HCT116 (cell line): Measurements from ENCODE around the gene GABRA5. TPM values are rescaled to one million over a fixed set of nuclear protein-coding genes. Genes with fewer than 3 reads are reported as not detected.
A peak's percentile ranks its signal among the peaks of the same experiment; 100 is the strongest.

Source experiments
- ATAC-seq: fragments of 200-7000 bp; cut with Tn5 transposase; 2 replicates; pipeline ENCODE4 v1.9.1; 2020; ENCODE audit warnings: mild to moderate bottlenecking, moderate library complexity
- BruUV-seq: library from RNA; stranded (reverse); fragments of 400-500 nt; replicated peaks from 2 replicates; lab custom pipeline; 2021; lab: Mats Ljungman, UMichigan
- CTCF ChIA-PET: fragments of 300-600 bp; sonication (Branson Sonifier 250); formaldehyde crosslinking; loops from one replicate; lab custom pipeline; 2021; ENCODE audit warnings: antibody characterized with exemption; lab: Charles Lee
- POLR2A ChIA-PET: fragments of 300-600, 350-600 bp; sonication (Branson Sonifier 250); formaldehyde crosslinking; loops from one replicate; lab custom pipeline; 2021; ENCODE audit warnings: antibody characterized with exemption; lab: Charles Lee
- RAD21 ChIA-PET, 2 experiments: fragments of 300-600 bp; sonication (Branson Sonifier 250); formaldehyde crosslinking; loops; one replicate each; lab custom pipeline; 2023; ENCODE audit warnings: low total read pairs in 2 of 2; ENCODE audit not compliant: uncharacterized antibody in 2 of 2, unreplicated experiment in 2 of 2, low non-redundant PET in 1 of 2; lab: Charles Lee
- DNase-seq: peaks from one replicate; pipeline ENCODE4 v3.0.0-alpha.2; 2010; ENCODE audit warnings: low read depth, low spot score
- H2AFZ ChIP-seq: fragments of 200-600 bp; shearing (Covaris generic), sonication (generic); 2 replicates; pipeline ENCODE4 v1.6.1; 2017; ENCODE audit warnings: low read depth, mixed run types, mixed read lengths, antibody characterized with exemption, low read length; ENCODE audit not compliant: poor library complexity, severe bottlenecking
- H3K27ac ChIP-seq: 2 replicates; pipeline ENCODE4 v1.5.1; 2012; ENCODE audit warnings: low read depth, low read length
- H3K27me3 ChIP-seq: fragments of 200-600 bp; sonication (generic); 2 replicates; pipeline ENCODE4 v1.6.1; 2016; ENCODE audit warnings: mixed run types, low read length, mixed read lengths; ENCODE audit not compliant: insufficient read depth
- H3K36me3 ChIP-seq, 2 experiments: fragments of 200-500 bp in 1 of 2; fragments of 200-600 bp in 1 of 2; sonication (Bioruptor generic) in 1 of 2; sonication (generic) in 1 of 2; 2 replicates each; pipeline versions ENCODE4 v1.5.1 to v1.6.1; 2014 to 2016; ENCODE audit warnings: low read length in 2 of 2, inconsistent platforms in 1 of 2, mixed read lengths in 1 of 2, mixed run types in 1 of 2; ENCODE audit not compliant: insufficient read depth in 2 of 2, control insufficient read depth in 1 of 2
- H3K4me1 ChIP-seq, 2 experiments: fragments of 200-600 bp in 1 of 2; sonication (generic) in 1 of 2; 2 replicates each; pipeline versions ENCODE4 v1.5.1 to v1.6.1; 2012 to 2017; ENCODE audit warnings: low read length in 2 of 2, inconsistent platforms in 1 of 2, mild to moderate bottlenecking in 1 of 2, mixed read lengths in 1 of 2, mixed run types in 1 of 2, moderate library complexity in 1 of 2; ENCODE audit not compliant: insufficient read depth in 2 of 2, control insufficient read depth in 1 of 2
- H3K4me2 ChIP-seq: fragments of 200-600 bp; sonication (generic); 2 replicates; pipeline ENCODE4 v1.6.1; 2017; ENCODE audit warnings: mixed run types, low read length, mixed read lengths
- H3K4me3 ChIP-seq, 2 experiments: fragments of 200-600 bp in 1 of 2; sonication (generic) in 1 of 2; replicated peaks in 1 of 2; 2 replicates each; pipeline ENCODE4 v1.5.1; 2011 to 2016; ENCODE audit warnings: low read length in 2 of 2, control low read depth in 1 of 2, low read depth in 1 of 2, mild to moderate bottlenecking in 1 of 2, mixed read lengths in 1 of 2, mixed run types in 1 of 2
- H3K79me2 ChIP-seq: fragments of 200-600 bp; sonication (generic); 2 replicates; pipeline ENCODE4 v1.6.1; 2017; ENCODE audit warnings: mild to moderate bottlenecking, mixed run types, low read length, moderate library complexity, mixed read lengths; ENCODE audit not compliant: insufficient read depth
- H3K9ac ChIP-seq: fragments of 200-600 bp; sonication (generic); 2 replicates; pipeline ENCODE4 v1.6.1; 2016; ENCODE audit warnings: low read length, mixed read lengths
- H3K9me2 ChIP-seq: fragments of 200-600 bp; sonication (generic), shearing (Covaris generic); 2 replicates; pipeline ENCODE4 v1.6.1; 2017; ENCODE audit warnings: mixed run types, mild to moderate bottlenecking, moderate library complexity; ENCODE audit not compliant: insufficient read depth
- H3K9me3 ChIP-seq, 2 experiments: fragments of 200-500 bp in 1 of 2; fragments of 200-600 bp in 1 of 2; sonication (Bioruptor generic) in 1 of 2; sonication (generic) in 1 of 2; 2 replicates each; pipeline ENCODE4 v1.6.1; 2014 to 2017; ENCODE audit warnings: low read length in 2 of 2, mixed read lengths in 2 of 2, inconsistent platforms in 1 of 2, low read depth in 1 of 2, mild to moderate bottlenecking in 1 of 2, mixed run types in 1 of 2, moderate library complexity in 1 of 2; ENCODE audit not compliant: control insufficient read depth in 1 of 2, insufficient read depth in 1 of 2
- H4K20me1 ChIP-seq: fragments of 200-600 bp; sonication (generic), shearing (Covaris generic); 2 replicates; pipeline ENCODE4 v1.6.1; 2017; ENCODE audit warnings: mixed run types, mild to moderate bottlenecking, moderate library complexity; ENCODE audit not compliant: insufficient read depth
- EZH2phosphoT487 ChIP-seq: fragments of 200-600 bp; IDR thresholded peaks from 2 replicates; pipeline ENCODE4 v1.6.1; 2018; ENCODE audit warnings: antibody characterized with exemption, borderline replicate concordance
- TCF7L2 ChIP-seq: IDR thresholded peaks from 2 replicates; pipeline ENCODE4 v1.7.0; 2011; ENCODE audit warnings: borderline replicate concordance, inconsistent platforms; ENCODE audit not compliant: insufficient read depth, insufficient read length; ENCODE audit errors: extremely low read depth
- intact Hi-C: fragments of 100-400 bp; cut with micrococcal nuclease; formaldehyde crosslinking; loops from 2 replicates; pipeline ENCODE4 v1.10.0; 2022
- total RNA-seq: library from RNA; stranded (reverse); gene quantifications from one replicate; pipeline ENCODE4 v1.2.1, GENCODE V29; 2021; ENCODE audit not compliant: unreplicated experiment
- TF ChIP-seq, protein P1 (sequence below), 3 experiments: fragments of 200-600 bp in 1 of 3; sonication (generic) in 1 of 3; IDR thresholded peaks in 2 of 3; conservative IDR thresholded peaks in 1 of 3; 2 replicates each; pipeline ENCODE4 v1.5.1; 2012 to 2017; ENCODE audit warnings: low read depth in 2 of 3, low read length in 2 of 3, antibody characterized with exemption in 1 of 3, borderline replicate concordance in 1 of 3, control low read depth in 1 of 3, mild to moderate bottlenecking in 1 of 3, mixed read lengths in 1 of 3, mixed run types in 1 of 3, moderate library complexity in 1 of 3; ENCODE audit not compliant: insufficient read depth in 1 of 3

GABRA5 gene
- total RNA-seq, 1 experiment from 2014 or later = not detected

DNA sequence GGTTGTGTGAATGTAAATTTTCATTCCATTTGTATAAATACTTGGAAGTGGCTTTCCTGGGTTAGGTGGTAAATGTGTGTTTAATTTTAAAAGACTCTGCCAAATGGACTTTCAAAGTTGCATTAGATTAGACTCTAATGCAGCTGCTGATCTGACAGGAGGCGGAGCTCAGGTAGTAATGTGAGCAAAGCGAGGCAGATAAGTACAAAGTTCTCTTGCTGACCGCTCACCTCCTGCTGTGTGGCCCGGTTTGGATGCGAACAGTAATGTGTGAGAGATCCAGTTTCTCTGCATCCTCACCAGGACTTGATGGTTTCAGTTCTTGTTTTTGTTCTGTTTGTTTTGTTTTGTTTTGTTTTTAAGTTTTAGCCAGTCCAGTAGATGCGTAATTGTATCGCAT, 34.9 kb upstream of the GABRA5 start (continued):
- TF ChIP-seq EZH2phosphoT487 = no peak

DNA sequence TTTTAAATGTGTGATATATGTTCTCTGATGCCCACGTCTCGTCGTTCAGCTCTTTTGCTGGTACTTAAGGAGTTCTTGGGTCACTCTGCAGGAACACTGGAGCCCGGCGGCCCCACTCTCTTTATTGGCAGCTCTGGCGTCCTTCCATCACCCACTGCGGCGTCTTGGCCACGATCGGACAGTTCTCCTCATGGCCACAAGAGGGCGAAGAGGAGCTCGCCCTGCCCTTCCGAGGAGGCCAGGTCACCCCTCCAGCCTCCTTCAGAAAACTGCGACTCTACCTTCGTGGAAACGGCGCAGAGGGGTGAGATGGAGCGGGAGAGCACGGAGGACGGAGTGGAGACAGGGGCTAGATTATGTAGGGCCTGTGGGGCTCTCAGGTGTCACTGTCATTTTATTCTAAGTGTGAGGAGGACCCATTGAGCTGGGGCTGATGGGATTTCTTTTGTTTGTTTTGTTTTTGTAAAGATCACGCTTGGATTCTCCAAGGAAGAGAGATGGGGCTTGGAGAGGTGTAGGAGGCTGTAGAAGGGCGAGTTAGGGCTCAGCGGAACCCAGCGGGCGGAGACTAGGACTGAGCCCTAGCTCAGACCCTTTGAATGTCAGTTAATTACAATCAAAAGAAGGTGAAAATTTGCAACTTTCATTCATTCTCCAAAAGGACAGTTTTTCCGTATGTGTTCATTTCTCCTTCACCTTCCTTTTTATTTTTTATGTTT, 28.0 kb upstream of the GABRA5 start:
- intact Hi-C loops = no loop called here
- H3K4me3 ChIP-seq = no peak overlapping the region
- no peak overlapping the region for H2AFZ ChIP-seq
- H3K9ac ChIP-seq = no peak overlapping the region
- H3K36me3 ChIP-seq = no peaks in the 10 kb centered on the region
- H3K27ac ChIP-seq = no peak overlapping the region
- no TSS peak for BruUV-seq
- no peaks in the 10 kb centered on the region for H3K9me2 ChIP-seq
- no peaks in the 10 kb centered on the region for H3K79me2 ChIP-seq
- TF ChIP-seq TCF7L2 = no peak
- TF ChIP-seq, protein P1, sequence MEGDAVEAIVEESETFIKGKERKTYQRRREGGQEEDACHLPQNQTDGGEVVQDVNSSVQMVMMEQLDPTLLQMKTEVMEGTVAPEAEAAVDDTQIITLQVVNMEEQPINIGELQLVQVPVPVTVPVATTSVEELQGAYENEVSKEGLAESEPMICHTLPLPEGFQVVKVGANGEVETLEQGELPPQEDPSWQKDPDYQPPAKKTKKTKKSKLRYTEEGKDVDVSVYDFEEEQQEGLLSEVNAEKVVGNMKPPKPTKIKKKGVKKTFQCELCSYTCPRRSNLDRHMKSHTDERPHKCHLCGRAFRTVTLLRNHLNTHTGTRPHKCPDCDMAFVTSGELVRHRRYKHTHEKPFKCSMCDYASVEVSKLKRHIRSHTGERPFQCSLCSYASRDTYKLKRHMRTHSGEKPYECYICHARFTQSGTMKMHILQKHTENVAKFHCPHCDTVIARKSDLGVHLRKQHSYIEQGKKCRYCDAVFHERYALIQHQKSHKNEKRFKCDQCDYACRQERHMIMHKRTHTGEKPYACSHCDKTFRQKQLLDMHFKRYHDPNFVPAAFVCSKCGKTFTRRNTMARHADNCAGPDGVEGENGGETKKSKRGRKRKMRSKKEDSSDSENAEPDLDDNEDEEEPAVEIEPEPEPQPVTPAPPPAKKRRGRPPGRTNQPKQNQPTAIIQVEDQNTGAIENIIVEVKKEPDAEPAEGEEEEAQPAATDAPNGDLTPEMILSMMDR (IDR thresholded peaks at IDR 0.05 in 2 of 3, conservative IDR thresholded peaks at IDR 0.05 in 1 of 3; ENCODE audit: borderline replicate concordance in 1 of 3, insufficient read depth in 1 of 3, low read depth in 2 of 3, low read length in 2 of 3) = peak in 2 of 3 experiments; percentile 57 to 62; a peak in 4 of 6 replicates
- TF ChIP-seq, all 23 proteins: peak for 1
- Histone ChIP-seq H3K4me2 (no peak overlapping the region), H3K27me3 (no peaks in the 10 kb centered on the region), H3K9me3 (peaks cover 9 to 27% of the 10 kb centered on the region in 2 experiments; a peak in 2 of 4 replicates), H4K20me1 (no peaks in the 10 kb centered on the region), H3K4me1 (no peaks in the 10 kb centered on the region)
- CTCF ChIA-PET = no interaction called here
- RAD21 ChIA-PET = no interaction called here
- POLR2A ChIA-PET = no interaction called here
- DNase-seq (no peak), ATAC-seq (no peak)
